CD4-positive, alpha-beta memory T cell (primary cell): ENCODE results near the gene CKM. TPM values are rescaled to one million over a fixed set of nuclear protein-coding genes. Genes with fewer than 3 reads are reported as not detected.
A peak's percentile ranks its signal among the peaks of the same experiment; 100 is the strongest.

Experiments used
- CTCF ChIA-PET: fragments of 350-600 bp; sonication (Branson Sonifier 250); formaldehyde crosslinking; loops from one replicate; lab custom pipeline; 2021; ENCODE audit warnings: inconsistent platforms; ENCODE audit not compliant: partially characterized antibody; lab: Charles Lee
- POLR2A ChIA-PET: fragments of 350-600 bp; sonication (Branson Sonifier 250); formaldehyde crosslinking; loops from one replicate; lab custom pipeline; 2021; ENCODE audit not compliant: partially characterized antibody; lab: Charles Lee
- DNase-seq, 5 donors: peaks; one replicate each; pipeline versions ENCODE4 v3.0.0 to v3.0.0-alpha.2; 2020 to 2022; ENCODE audit warnings: mixed read lengths in 1 of 5
- H3K27ac ChIP-seq: one replicate; pipeline ENCODE4 v1.7.0; 2013; ENCODE audit warnings: low read depth, low read length
- H3K27me3 ChIP-seq: 2 replicates; pipeline ENCODE4 v1.7.0; 2013; ENCODE audit warnings: mild to moderate bottlenecking, low read length, moderate library complexity; ENCODE audit not compliant: insufficient read depth
- H3K36me3 ChIP-seq: 2 replicates; pipeline ENCODE4 v1.7.0; 2013; ENCODE audit warnings: mild to moderate bottlenecking, low read length, moderate library complexity; ENCODE audit not compliant: insufficient read depth
- H3K4me1 ChIP-seq: 2 replicates; pipeline ENCODE4 v1.7.0; 2013; ENCODE audit warnings: mild to moderate bottlenecking, low read length, moderate library complexity; ENCODE audit not compliant: insufficient read depth
- H3K4me3 ChIP-seq, 2 donors: one replicate each; pipeline ENCODE4 v1.7.0; 2013; ENCODE audit warnings: low read length in 2 of 2, mild to moderate bottlenecking in 1 of 2
- H3K9me3 ChIP-seq, 2 donors: one replicate each; pipeline ENCODE4 v1.7.0; 2013; ENCODE audit warnings: low read length in 2 of 2, control low read depth in 1 of 2; ENCODE audit not compliant: control insufficient read depth in 1 of 2
- H3K27ac Mint-ChIP-seq, 7 donors: one replicate each; pipeline ENCODE4 v1.8.0; 2020 to 2021; ENCODE audit warnings: mixed read lengths in 7 of 7, mild to moderate bottlenecking in 6 of 7, inconsistent platforms in 3 of 7, moderate library complexity in 3 of 7
- H3K27me3 Mint-ChIP-seq, 2 donors: one replicate each; pipeline ENCODE4 v1.8.0; 2020 to 2021; ENCODE audit warnings: mixed read lengths in 2 of 2
- H3K36me3 Mint-ChIP-seq, 2 donors: one replicate each; pipeline ENCODE4 v1.8.0; 2020 to 2021; ENCODE audit warnings: mixed read lengths in 2 of 2, inconsistent platforms in 1 of 2, mild to moderate bottlenecking in 1 of 2
- H3K4me1 Mint-ChIP-seq, 4 donors: one replicate each; pipeline ENCODE4 v1.8.0; 2020 to 2021; ENCODE audit warnings: mixed read lengths in 4 of 4, mild to moderate bottlenecking in 1 of 4
- H3K4me3 Mint-ChIP-seq, 8 donors: one replicate each; pipeline ENCODE4 v1.8.0; 2020 to 2021; ENCODE audit warnings: mixed read lengths in 8 of 8, mild to moderate bottlenecking in 7 of 8, moderate library complexity in 6 of 8, inconsistent platforms in 3 of 8
- H3K9me3 Mint-ChIP-seq, 8 donors: one replicate each; pipeline ENCODE4 v1.8.0; 2020 to 2021; ENCODE audit warnings: mixed read lengths in 8 of 8, mild to moderate bottlenecking in 5 of 8, inconsistent platforms in 3 of 8, moderate library complexity in 1 of 8
- intact Hi-C: fragments of 100-400 bp; cut with micrococcal nuclease; formaldehyde crosslinking; loops from one replicate; pipeline ENCODE4 v1.15.1; 2023
- polyA plus RNA-seq, 2 donors: library from polyadenylated mRNA; unstranded; fragments of 300-500 nt; fragmentation: Illumina TruSeq; gene quantifications; one replicate each; pipeline ENCODE4 v1.2.3, GENCODE V29; 2021
- total RNA-seq, 2 experiments: library from RNA; stranded (reverse); gene quantifications; one replicate each; pipeline ENCODE4 v1.2.3, GENCODE V29; 2021

The CKM gene
- total and polyA plus RNA-seq, 4 experiments from 2014 or later: not detected

DNA sequence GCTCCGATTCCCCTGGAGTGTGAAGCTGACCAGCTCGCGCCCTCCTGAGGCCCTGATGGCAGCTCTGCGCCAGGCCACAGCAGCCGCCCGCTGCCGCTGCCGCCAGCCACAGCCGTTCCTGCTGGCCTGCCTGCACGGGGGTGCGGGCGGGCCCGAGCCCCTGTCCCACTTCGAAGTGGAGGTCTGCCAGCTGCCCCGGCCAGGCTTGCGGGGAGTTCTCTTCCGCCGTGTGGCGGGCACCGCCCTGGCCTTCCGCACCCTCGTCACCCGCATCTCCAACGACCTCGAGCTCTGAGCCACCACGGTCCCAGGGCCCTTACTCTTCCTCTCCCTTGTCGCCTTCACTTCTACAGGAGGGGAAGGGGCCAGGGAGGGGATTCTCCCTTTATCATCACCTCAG lies 20.3 kb downstream of the CKM start:
- H3K4me1 Mint-ChIP-seq: peaks cover 0 to 5% (median 1%) of the 10 kb centered on the region in 4 donors
- intact Hi-C loops: no loop called here
- no peaks in the 10 kb centered on the region for H3K27me3 ChIP-seq
- H3K27ac ChIP-seq: no peak overlapping the region
- no peaks in the 10 kb centered on the region for H3K4me1 ChIP-seq
- no peaks in the 10 kb centered on the region for H3K27me3 Mint-ChIP-seq
- no peak overlapping the region for H3K27ac Mint-ChIP-seq
- H3K4me3 Mint-ChIP-seq: no peak overlapping the region
- no peaks in the 10 kb centered on the region for H3K9me3 Mint-ChIP-seq
- CTCF ChIA-PET: interaction anchor here (0.6 kb wide), 1 partner anchor 14 kb away, joined by 3 read pairs; no protein-coding TSS in a partner anchor
- H3K36me3 ChIP-seq: peaks cover 4% of the 10 kb centered on the region
- DNase-seq: no peak
- H3K4me3 ChIP-seq: no peak overlapping the region
- H3K36me3 Mint-ChIP-seq: peaks cover 16 to 24% of the 10 kb centered on the region in 2 donors
- H3K9me3 ChIP-seq: no peaks in the 10 kb centered on the region
- POLR2A ChIA-PET: no interaction called here

GRCh38 chr19:45299719-45300118 lies 23.0 kb downstream of the CKM start:
- H3K4me3 Mint-ChIP-seq: no peak overlapping the region
- H3K27me3 Mint-ChIP-seq: no peaks in the 10 kb centered on the region
- H3K36me3 Mint-ChIP-seq: peaks cover 28 to 42% of the 10 kb centered on the region in 2 donors
- intact Hi-C loops: no loop called here
- ChIA-PET CTCF (no interaction called here), POLR2A (no interaction called here)
- no peak overlapping the region for H3K4me3 ChIP-seq
- peaks cover 4% of the 10 kb centered on the region for H3K36me3 ChIP-seq
- H3K27ac ChIP-seq: no peak overlapping the region
- no peak overlapping the region for H3K27ac Mint-ChIP-seq
- H3K9me3 ChIP-seq: no peaks in the 10 kb centered on the region
- H3K4me1 Mint-ChIP-seq: peaks cover 0 to 5% (median under 1%) of the 10 kb centered on the region in 4 donors
- no peaks in the 10 kb centered on the region for H3K4me1 ChIP-seq
- H3K27me3 ChIP-seq: no peaks in the 10 kb centered on the region
- no peaks in the 10 kb centered on the region for H3K9me3 Mint-ChIP-seq
- no peak for DNase-seq

DNA sequence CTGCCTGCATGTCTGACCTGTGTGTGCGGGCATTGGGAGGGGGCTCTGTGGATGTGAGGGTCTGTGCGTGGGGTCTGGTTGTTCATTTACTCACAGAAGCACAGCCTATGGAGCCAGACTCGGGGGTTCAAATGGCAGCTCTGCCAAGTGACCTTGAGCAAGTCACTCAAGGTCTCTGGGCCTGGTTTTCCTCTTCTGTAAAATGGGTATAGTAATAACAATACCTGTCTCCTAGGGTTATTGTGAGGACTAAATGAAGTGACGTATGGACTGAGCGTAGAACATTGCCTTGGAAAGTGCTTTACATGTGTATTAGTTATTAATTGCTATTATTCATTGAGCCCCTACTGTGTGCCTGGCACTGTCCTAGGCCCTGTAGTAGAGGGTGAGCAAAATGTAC lies 24.4 kb downstream of the CKM start:
- ChIA-PET CTCF (no interaction called here), POLR2A (no interaction called here)
- H3K36me3 Mint-ChIP-seq: peaks cover 38 to 51% of the 10 kb centered on the region in 2 donors
- H3K4me3 Mint-ChIP-seq: no peak overlapping the region
- Histone ChIP-seq H3K4me3 (no peak overlapping the region), H3K9me3 (no peaks in the 10 kb centered on the region), H3K27ac (no peak overlapping the region), H3K36me3 (peaks cover 4% of the 10 kb centered on the region), H3K27me3 (no peaks in the 10 kb centered on the region), H3K4me1 (no peaks in the 10 kb centered on the region)
- no peak for DNase-seq
- H3K9me3 Mint-ChIP-seq: no peaks in the 10 kb centered on the region
- H3K27ac Mint-ChIP-seq: no peak overlapping the region
- intact Hi-C loops: no loop called here
- no peaks in the 10 kb centered on the region for H3K27me3 Mint-ChIP-seq
- H3K4me1 Mint-ChIP-seq: peaks cover 0 to 1% (median 0%) of the 10 kb centered on the region in 4 donors

- ChIA-PET POLR2A (no interaction called here), CTCF (no interaction called here)
- Mint-ChIP-seq H3K4me3 (no peak overlapping the region), H3K36me3 (peaks cover 41 to 54% of the 10 kb centered on the region in 2 donors), H3K4me1 (peaks cover 0 to 1% (median 0%) of the 10 kb centered on the region in 4 donors), H3K27me3 (no peaks in the 10 kb centered on the region), H3K9me3 (no peaks in the 10 kb centered on the region), H3K27ac (no peak overlapping the region)
- Histone ChIP-seq H3K9me3 (no peaks in the 10 kb centered on the region), H3K4me1 (no peaks in the 10 kb centered on the region), H3K36me3 (peaks cover 4% of the 10 kb centered on the region), H3K27me3 (no peaks in the 10 kb centered on the region), H3K27ac (no peak overlapping the region), H3K4me3 (no peak overlapping the region)
- DNase-seq: no peak
- intact Hi-C loops: no loop called here
These were observed 25.0 kb downstream of the CKM start for GRCh38 chr19:45297674-45298073.

- DNase-seq: no peak
- H3K4me1 Mint-ChIP-seq: peaks cover 0 to 1% (median 0%) of the 10 kb centered on the region in 4 donors
- Histone ChIP-seq H3K4me1 (no peaks in the 10 kb centered on the region), H3K9me3 (no peaks in the 10 kb centered on the region), H3K36me3 (peaks cover 4% of the 10 kb centered on the region), H3K27me3 (no peaks in the 10 kb centered on the region), H3K4me3 (no peak overlapping the region), H3K27ac (no peak overlapping the region)
- H3K9me3 Mint-ChIP-seq: peaks cover 0 to 2% (median 0%) of the 10 kb centered on the region in 8 donors
- no peak overlapping the region for H3K4me3 Mint-ChIP-seq
- peaks cover 50 to 64% of the 10 kb centered on the region in 2 donors for H3K36me3 Mint-ChIP-seq
- H3K27ac Mint-ChIP-seq: peak overlapping the region in 1 of 7 donors; percentile 42
- CTCF ChIA-PET: no interaction called here
- H3K27me3 Mint-ChIP-seq: no peaks in the 10 kb centered on the region
- POLR2A ChIA-PET: no interaction called here
- intact Hi-C loops: no loop called here
These were observed 26.3 kb downstream of the CKM start for GRCh38 chr19:45296355-45296754.

- DNase-seq: no peak
- no peaks in the 10 kb centered on the region for H3K27me3 ChIP-seq
- CTCF ChIA-PET: no interaction called here
- H3K9me3 Mint-ChIP-seq: peaks cover 0 to 2% (median 0%) of the 10 kb centered on the region in 8 donors
- H3K4me1 Mint-ChIP-seq: peaks cover 0 to 1% (median 0%) of the 10 kb centered on the region in 4 donors
- H3K4me3 ChIP-seq: no peak overlapping the region
- H3K4me1 ChIP-seq: no peaks in the 10 kb centered on the region
- intact Hi-C loops: no loop called here
- peaks cover 53 to 67% of the 10 kb centered on the region in 2 donors for H3K36me3 Mint-ChIP-seq
- H3K36me3 ChIP-seq: peaks cover 4% of the 10 kb centered on the region
- no peaks in the 10 kb centered on the region for H3K27me3 Mint-ChIP-seq
- no peak overlapping the region for H3K4me3 Mint-ChIP-seq
- H3K27ac ChIP-seq: no peak overlapping the region
- POLR2A ChIA-PET: no interaction called here
- H3K27ac Mint-ChIP-seq: no peak overlapping the region
- no peaks in the 10 kb centered on the region for H3K9me3 ChIP-seq
These were observed 26.8 kb downstream of the CKM start for GRCh38 chr19:45295873-45296272.

- Histone ChIP-seq H3K27me3 (no peaks in the 10 kb centered on the region), H3K4me3 (no peak overlapping the region), H3K9me3 (no peaks in the 10 kb centered on the region), H3K36me3 (peaks cover 3% of the 10 kb centered on the region), H3K4me1 (no peaks in the 10 kb centered on the region), H3K27ac (no peak overlapping the region)
- Mint-ChIP-seq H3K4me1 (peaks cover 0 to 1% (median 0%) of the 10 kb centered on the region in 4 donors), H3K9me3 (peaks cover 0 to 2% (median 0%) of the 10 kb centered on the region in 8 donors), H3K36me3 (peaks cover 52 to 60% of the 10 kb centered on the region in 2 donors), H3K27ac (peak overlapping the region in 1 of 7 donors; percentile 17), H3K4me3 (no peak overlapping the region), H3K27me3 (no peaks in the 10 kb centered on the region)
- intact Hi-C loops: no loop called here
- DNase-seq: no peak
- ChIA-PET CTCF (no interaction called here), POLR2A (no interaction called here)
These were observed 28.2 kb downstream of the CKM start for GRCh38 chr19:45294291-45295029.
